NCI-H2107 treated with DMSO at 0.1 percent for 48 hours (cell line): ENCODE results near the gene GAST.
"Not testable (repeated sequence)": the region's sequence is repeated elsewhere in the genome, so short reads cannot be mapped to it uniquely, and the experiment has no call there.

Experiments
- DNase-seq: peaks from one replicate; lab custom pipeline; 2025; ENCODE audit not compliant: unreplicated experiment; lab: John Stamatoyannopoulos, UW

GAST gene, protein sequence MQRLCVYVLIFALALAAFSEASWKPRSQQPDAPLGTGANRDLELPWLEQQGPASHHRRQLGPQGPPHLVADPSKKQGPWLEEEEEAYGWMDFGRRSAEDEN

DNA sequence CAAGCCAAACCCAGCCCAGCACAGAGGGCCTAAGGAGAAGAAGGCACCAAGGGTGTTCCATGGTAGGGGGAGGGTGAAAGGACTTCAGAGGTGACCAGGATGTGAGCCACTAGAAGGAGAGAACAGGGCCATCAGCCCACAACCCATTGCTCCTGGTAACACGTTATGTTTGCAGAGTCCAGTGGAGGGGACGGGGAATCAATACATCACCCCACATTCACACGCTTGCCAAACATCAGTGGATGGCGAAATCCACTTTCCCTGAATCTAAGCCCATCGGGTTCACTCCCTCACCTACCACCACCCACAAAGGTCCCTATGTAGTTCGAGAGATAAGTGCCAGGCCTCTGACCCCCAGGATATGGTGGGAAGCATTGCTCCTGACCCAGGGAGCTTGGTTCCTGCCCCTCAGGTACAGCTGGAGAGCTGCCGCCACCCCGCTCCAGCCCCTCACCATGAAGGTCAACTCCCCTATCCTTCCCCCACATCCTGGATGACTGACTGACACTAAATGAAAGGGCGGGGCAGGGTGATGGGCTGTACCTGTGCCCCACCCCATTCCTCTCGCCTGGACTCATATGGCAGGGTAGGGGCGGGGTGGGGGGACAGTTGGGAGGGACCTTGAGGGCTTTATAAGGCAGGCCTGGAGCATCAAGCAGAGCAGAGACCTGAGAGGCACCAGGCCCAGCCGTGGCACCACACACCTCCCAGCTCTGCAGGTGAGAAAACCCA, at the start of gene GAST:
GAST (plus strand) TSS at position 663 of the 732 bp plus-strand sequence. CDS start 3,106 bp downstream, outside the sequence.
- no peak for DNase-seq

DNA sequence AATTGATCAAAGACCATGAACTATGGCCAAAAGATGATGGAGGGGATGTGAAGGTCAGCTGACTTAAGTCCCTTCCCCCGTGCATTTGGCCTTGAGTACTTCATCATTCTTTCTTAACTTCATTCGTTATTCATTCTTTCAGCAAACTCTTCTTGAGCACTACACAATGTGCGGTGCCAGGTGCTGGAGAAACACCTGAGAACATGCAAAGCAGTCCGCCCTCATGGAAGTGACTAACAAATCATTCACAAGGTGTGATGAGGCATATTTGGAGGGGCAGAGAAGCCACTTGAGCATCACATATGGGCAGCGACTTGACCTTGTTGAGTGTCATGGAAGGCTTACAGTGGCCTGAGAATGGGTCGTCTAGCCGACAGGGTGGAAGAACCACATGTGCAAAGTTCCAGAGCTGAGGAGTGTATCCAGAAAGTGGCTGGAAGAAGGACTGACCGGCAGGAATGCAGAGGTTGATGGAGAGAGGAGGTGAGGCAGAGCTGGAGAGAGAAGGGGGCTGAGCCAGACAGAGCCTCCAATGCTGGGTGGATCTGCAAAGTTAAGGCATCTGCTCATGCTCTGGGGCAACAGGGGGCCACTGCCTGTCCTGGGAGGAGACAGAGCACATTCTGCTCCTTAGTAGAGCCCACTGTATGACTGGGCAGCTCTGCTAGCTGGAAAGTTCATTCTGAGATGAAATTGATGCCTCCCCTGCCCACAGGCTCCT, 48.5 kb upstream of the GAST start:
- no peak for DNase-seq

GRCh38 chr17:41664172-41664457, 48.0 kb upstream of the GAST start:
- DNase-seq: no peak

DNA sequence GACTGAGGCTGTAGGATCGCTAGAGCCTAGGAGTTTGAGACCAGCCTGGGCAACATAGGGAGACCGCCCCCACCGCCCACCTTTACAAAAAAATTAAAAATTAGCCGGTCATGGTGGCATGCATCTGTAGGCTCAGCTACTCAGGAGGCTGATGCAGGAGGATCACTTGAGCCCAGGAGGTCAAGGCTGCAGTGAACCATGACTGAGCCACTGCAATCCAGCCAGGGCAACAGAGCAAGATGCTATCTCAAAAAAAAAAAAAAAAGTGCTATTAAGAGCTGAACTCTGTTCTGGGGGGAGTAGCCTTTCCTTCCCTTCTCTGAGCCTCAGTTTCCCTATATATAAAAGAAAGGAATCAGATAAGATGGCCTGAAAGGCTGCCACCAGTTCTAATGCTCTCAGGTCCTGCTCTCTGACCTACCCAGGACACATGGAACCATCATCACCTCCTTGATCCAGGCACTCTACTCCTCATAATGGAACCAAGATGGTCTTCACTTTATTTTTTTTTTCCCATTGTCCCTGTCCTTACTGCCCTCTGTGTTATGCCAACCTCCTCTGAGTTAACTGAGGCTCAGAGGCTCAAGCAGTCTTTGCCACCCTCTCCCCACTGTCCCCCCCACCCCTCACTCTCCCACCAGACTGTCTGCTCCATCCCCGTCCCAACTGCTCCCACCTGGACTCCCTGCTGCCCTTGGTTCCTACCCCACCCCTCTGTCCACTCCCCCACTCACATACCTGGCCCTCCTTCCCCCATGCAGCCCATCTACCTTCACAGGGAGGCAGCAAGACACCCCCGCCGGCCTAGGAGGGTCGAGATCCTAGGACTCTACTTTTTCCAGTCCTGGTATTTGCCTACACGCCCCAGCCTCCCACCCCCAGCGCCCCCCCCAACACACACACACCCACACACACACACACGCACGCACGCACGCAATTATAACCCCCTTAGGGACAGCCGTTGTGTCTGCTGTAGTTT, 47.3 kb upstream of the GAST start:
- DNase-seq: no peak

DNA sequence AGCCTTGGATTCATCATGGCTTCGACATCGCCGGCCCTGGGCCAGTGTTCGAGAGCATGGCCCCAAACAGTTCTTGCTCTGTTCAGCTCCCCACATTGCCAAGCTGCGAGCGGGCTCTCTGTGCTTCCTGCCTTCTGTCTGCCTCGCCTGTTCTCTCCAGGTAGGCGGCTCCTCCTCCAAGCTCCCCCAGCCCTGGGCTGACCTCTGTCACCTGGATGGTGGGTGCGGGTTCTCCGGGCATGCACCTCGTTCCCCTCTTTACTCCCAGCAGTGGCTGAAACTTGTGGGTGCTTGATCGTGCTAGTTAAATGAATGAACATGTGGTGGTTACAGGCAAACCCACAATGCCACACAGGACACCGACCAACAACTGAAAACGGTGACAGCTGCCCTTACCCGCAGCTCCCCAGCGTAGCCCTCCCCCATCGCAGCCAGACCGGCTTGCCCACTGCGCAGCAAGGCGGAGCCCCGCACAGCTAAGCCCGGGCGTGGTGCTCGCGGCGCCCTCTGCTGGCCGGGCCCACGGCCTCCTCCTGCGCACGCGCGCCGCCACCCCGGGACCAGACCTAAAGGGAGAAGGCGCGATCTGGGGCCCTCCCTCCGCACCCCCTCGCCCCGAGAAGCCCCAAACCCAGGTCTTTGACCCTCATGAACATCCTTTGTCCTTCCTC, 46.4 kb upstream of the GAST start:
- DNase-seq: peak; percentile 80

GRCh38 chr17:41666237-41666641, 45.9 kb upstream of the GAST start:
- DNase-seq: peak; percentile 80

GRCh38 chr17:41666708-41667279, 45.3 kb upstream of the GAST start:
- peak; percentile 73 for DNase-seq

DNA sequence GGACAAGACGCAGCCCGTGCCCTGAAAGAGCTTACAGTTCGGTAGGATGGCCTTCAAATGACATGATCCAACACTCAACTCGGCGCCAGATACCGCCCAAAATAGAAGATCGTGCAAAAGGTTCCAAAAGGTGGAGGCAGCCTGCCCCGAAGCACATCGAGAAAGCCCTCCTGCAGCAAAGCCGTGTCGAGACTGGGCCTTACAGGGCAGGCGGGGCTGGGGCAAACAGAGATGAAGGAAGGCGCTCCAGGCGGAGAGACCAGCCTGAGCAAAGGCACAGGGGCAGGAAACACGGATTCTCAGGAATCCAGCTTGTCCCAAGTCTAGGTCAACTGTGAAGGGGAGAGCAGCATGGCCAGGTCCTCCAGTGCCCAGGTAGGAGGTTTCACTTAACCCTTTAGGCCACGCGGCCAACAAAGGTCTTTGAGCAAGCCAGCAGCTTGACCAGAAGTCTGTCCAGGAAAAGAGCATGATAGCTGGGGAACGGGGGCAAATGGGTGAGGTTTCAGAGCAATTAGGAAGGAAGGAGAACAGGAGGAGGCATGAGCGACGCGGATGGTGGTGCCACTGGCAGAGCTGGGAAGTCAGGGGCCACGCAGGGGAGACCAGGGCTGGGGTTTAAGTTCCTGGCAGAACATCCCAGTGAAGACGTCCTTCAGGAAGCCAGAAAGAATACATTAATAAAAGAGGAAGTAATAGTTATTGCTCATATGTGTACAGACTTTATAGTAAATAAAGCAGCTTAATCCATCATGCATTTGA, 44.7 kb upstream of the GAST start:
- no peak for DNase-seq

- no peak for DNase-seq
Observed at GRCh38 chr17:41672153-41672552, 40.0 kb upstream of the GAST start.

DNA sequence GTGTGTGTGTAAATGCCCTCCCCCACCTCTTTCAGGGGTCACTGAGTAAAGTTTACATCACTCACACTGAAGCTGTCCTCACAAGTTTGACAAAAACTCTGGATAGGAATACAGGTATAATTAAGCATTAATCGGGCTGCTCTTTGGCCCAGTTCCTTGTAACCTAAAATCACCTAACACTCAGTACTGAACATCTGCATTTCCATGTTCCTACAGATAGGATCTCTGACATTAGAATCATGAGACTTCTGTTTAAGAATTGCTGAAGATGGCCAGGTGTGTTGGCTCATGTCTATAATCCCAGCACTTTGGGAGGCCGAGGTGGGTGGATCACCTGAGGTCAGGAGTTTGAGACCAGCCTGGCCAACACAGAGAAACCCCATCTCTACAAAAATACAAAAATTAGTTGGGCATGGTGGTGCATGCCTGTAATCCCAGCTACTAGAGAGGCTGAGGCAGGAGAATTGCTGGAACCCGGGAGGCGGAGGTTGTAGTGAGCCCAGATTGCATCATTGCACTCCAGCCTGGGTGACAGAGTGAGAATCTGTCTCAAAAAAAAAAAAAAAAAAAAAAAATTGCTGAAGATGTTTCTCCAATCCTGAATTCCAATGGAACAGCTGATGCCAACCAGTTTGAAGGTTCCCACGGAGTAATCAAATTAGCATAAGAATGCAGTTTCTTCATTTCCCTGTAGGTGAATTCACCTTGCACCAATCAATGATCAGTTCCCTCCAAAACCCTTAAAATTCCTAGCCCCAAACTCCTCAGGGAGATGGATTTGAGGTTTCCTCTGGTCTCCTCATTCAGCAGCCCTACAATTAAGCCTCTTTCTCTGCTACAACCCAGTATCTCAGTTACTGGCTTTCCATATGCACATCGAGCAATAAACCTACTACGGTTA, 36.7 kb upstream of the GAST start:
- not testable (repeated sequence) for DNase-seq

DNA sequence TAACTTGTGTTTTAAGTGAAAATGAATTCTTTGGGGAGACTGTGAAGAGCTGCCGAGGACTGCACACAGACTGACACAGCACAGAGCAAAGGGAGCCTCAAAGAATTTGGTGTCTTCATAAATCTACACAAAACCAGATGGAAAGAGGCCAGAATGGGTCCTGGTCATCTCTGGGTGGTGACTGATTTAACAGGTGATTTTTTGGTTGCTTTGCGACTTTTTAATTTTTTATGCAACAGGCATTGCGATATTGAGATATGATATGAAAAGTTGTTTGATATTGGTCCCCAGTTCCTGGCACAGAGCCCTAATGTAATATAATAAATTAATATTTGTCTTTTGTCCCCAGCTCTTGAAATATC, 36.1 kb upstream of the GAST start:
- DNase-seq: no peak

- no peak for DNase-seq
Observed at GRCh38 chr17:41678411-41678906, 33.7 kb upstream of the GAST start.

GRCh38 chr17:41678907-41679739, 33.0 kb upstream of the GAST start:
- DNase-seq: no peak

- DNase-seq: no peak
Observed at GRCh38 chr17:41679740-41680425, 32.2 kb upstream of the GAST start.

- DNase-seq: peak; percentile 69
Observed at GRCh38 chr17:41680426-41681040, 31.6 kb upstream of the GAST start.

DNA sequence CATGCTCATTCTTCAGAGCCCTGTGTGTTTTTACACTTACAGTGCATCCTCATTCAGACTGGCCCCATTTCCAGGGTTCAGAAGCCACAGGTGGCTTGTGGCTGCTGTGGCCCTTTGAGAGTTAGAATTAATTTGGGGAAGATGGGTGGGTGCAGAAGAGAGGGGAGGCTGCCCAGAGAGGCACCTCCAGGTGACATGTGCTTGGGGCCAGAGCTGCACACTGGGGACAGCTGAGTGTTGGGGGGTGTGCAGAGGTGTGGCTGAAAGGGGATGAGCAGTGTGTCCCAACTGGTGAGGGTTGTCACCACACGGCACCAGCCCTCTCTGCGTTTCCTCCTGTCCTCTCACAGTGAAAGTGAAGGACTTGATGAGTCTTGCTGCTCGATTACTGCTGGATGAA, 30.4 kb upstream of the GAST start:
- DNase-seq: no peak

DNA sequence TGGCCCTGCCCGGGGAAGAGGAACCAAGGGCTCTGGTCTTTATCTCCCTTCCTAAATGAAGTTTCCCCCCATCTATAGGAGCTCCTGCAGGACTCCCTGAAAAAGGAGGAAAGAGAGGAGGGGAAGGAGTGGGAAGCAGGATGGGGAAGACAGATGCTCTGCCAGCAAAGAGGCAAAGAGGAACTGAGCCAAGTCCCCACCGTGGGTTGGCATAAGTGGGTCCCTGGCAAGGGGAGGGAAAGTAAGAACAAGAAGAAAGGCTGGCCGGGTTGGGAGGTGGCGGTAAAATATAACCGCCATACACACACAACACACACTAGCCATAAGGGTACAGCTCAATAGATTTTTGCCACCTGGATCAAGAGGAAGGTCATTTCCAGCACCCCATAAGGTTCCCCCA, 29.5 kb upstream of the GAST start:
- DNase-seq: no peak
